Glutamatergic neuron (in vitro differentiated cells): ENCODE measurements around the gene VWA8. TPM values are rescaled to one million over a fixed set of nuclear protein-coding genes. Genes with fewer than 3 reads are reported as not detected.
"Not testable (repeated sequence)": the region's sequence is repeated elsewhere in the genome, so short reads cannot be mapped to it uniquely, and the experiment has no call there.

Experiments
- DNase-seq: peaks from one replicate; pipeline ENCODE4 v3.0.0; 2022
- H3K27ac Mint-ChIP-seq: one replicate; pipeline ENCODE4 v1.8.0; 2020; ENCODE audit warnings: mild to moderate bottlenecking, mixed read lengths, inconsistent platforms; ENCODE audit not compliant: unreplicated experiment
- H3K27me3 Mint-ChIP-seq: one replicate; pipeline ENCODE4 v1.8.0; 2020; ENCODE audit warnings: mild to moderate bottlenecking, moderate library complexity, mixed read lengths, inconsistent platforms; ENCODE audit not compliant: unreplicated experiment
- H3K36me3 Mint-ChIP-seq: one replicate; pipeline ENCODE4 v1.8.0; 2020; ENCODE audit warnings: mild to moderate bottlenecking, mixed read lengths, inconsistent platforms; ENCODE audit not compliant: unreplicated experiment
- H3K4me1 Mint-ChIP-seq: one replicate; pipeline ENCODE4 v1.8.0; 2020; ENCODE audit warnings: mild to moderate bottlenecking, low read depth, mixed read lengths, inconsistent platforms; ENCODE audit not compliant: unreplicated experiment
- H3K4me3 Mint-ChIP-seq: one replicate; pipeline ENCODE4 v1.8.0; 2020; ENCODE audit warnings: mild to moderate bottlenecking, mixed read lengths, inconsistent platforms; ENCODE audit not compliant: unreplicated experiment
- H3K9me3 Mint-ChIP-seq: one replicate; pipeline ENCODE4 v1.8.0; 2020; ENCODE audit warnings: mild to moderate bottlenecking, moderate library complexity, mixed read lengths, inconsistent platforms; ENCODE audit not compliant: unreplicated experiment
- total RNA-seq: library from RNA; stranded (reverse); fragmentation: NEBNext Ultra II Directional; extraction: Animal tissue kit (Norgen Biotek cat#: 25700); gene quantifications from one replicate; pipeline ENCODE4 v1.2.1, GENCODE V29; 2021; ENCODE audit not compliant: unreplicated experiment
- TF ChIP-seq, protein P1 (sequence below): fragments of 200-600 bp; sonication (generic); IDR thresholded peaks from one replicate; pipeline ENCODE4 v1.5.0; 2021; ENCODE audit not compliant: partially characterized antibody, unreplicated experiment

Gene VWA8
- total RNA-seq, 1 donor from 2014 or later, result 16.4 TPM

DNA sequence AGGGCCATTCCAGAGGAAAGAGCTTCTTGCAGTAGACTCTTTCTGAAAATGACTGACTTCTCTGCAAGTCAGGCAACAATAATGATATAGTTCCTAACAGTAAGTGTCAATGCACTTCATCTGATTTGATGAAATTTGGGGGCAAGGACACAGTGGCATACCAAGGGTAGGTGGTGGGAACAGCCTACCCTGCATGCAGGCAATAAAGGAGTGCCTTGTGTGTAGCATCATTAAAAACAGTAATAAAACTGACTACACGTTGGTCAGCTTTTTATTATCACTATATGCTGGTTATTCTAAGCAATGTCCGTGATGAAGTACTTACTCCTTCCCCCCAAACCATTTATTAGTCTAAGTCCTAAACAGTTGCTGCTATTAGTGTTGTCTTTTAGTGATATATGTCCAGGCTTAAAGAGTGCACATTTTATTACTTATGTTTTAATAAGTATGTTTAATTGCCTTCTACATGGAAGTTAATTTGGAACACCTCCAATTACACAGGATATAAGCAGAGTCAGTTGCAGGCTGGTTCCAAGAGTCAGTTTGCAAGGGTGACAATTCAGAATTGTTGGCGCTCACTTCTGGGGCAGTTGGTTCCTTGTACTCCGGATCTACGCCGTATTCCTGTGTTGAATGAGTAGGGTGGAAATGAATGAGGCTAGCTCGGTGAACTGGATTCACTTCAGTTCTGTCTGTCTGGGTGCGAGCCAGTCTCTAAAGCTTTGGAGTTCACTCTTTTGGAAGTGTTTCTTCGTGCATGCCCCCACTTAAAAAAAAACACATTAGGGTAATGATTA, 419.6 kb downstream of the VWA8 start:
- TF ChIP-seq, protein P1, sequence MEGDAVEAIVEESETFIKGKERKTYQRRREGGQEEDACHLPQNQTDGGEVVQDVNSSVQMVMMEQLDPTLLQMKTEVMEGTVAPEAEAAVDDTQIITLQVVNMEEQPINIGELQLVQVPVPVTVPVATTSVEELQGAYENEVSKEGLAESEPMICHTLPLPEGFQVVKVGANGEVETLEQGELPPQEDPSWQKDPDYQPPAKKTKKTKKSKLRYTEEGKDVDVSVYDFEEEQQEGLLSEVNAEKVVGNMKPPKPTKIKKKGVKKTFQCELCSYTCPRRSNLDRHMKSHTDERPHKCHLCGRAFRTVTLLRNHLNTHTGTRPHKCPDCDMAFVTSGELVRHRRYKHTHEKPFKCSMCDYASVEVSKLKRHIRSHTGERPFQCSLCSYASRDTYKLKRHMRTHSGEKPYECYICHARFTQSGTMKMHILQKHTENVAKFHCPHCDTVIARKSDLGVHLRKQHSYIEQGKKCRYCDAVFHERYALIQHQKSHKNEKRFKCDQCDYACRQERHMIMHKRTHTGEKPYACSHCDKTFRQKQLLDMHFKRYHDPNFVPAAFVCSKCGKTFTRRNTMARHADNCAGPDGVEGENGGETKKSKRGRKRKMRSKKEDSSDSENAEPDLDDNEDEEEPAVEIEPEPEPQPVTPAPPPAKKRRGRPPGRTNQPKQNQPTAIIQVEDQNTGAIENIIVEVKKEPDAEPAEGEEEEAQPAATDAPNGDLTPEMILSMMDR, result no peak
- Mint-ChIP-seq H3K27me3 (peaks cover 8% of the 10 kb centered on the region), H3K9me3 (peaks cover 8% of the 10 kb centered on the region), H3K4me3 (no peak overlapping the region), H3K4me1 (no peaks in the 10 kb centered on the region), H3K36me3 (peaks cover 16% of the 10 kb centered on the region), H3K27ac (no peak overlapping the region)
- no peak for DNase-seq

DNA sequence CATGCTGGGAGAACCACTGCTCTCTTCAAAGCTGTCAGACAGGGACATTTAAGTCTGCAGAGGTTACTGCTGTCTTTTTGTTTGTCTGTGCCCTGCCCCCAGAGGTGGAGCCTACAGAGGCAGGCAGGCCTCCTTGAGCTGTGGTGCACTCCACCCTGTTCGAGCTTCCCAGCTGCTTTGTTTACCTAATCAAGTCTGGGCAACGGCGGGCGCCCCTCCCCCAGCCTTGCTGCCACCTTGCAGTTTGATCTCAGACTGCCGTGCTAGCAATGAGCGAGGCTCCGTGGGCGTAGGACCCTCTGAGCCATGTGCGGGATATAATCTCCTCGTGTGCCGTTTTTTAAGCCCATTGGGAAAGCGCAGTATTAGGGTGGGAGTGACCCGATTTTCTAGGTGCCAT, 420.7 kb downstream of the VWA8 start:
- not testable (repeated sequence) for H3K9me3 Mint-ChIP-seq, H3K27ac Mint-ChIP-seq, H3K4me3 Mint-ChIP-seq, H3K27me3 Mint-ChIP-seq, H3K4me1 Mint-ChIP-seq
- H3K36me3 Mint-ChIP-seq, result peaks cover 16% of the 10 kb centered on the region
- DNase-seq, result peak; percentile 40

DNA sequence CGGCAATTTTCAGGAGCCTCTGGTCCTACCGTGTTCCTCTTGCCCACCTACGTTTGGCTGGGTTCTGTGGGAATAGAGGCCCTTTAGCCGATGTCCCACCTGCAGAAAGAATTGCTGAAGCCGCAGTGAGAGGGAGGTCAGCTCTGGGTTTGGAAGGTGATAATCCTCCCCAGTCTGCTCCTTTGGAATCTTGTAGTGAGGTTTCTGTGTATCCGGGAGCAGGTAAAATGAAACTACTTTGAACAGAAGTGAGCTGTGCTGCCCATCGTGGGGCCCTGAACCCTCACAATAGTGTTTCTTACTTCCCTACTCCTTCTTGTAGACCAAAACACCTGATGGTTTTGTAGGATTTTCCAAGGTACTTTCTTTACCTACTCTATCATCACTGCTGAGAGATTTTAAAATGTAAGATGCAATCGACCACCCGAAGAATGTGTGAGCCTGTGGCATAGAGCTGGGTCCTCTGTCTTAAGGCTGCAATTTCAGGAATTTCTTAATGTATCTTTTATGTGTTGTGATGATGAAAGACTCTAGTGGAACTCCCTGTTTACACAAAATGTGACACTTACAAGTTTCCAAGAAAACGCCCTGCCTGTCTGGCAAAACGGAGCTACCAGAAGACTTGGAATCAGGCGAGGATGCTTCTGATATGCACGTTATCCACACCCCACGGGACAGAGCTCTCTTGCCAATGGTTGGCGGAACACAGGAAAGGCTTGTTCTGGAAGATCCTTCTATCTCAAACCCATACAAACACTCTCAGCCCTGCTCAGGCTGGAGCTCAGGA, 427.4 kb downstream of the VWA8 start:
- Mint-ChIP-seq H3K27me3 (peaks cover 4% of the 10 kb centered on the region), H3K27ac (no peak overlapping the region), H3K9me3 (no peaks in the 10 kb centered on the region), H3K4me3 (no peak overlapping the region), H3K4me1 (no peaks in the 10 kb centered on the region), H3K36me3 (no peaks in the 10 kb centered on the region)
- TF ChIP-seq, protein P1, result no peak
- DNase-seq, result no peak

DNA sequence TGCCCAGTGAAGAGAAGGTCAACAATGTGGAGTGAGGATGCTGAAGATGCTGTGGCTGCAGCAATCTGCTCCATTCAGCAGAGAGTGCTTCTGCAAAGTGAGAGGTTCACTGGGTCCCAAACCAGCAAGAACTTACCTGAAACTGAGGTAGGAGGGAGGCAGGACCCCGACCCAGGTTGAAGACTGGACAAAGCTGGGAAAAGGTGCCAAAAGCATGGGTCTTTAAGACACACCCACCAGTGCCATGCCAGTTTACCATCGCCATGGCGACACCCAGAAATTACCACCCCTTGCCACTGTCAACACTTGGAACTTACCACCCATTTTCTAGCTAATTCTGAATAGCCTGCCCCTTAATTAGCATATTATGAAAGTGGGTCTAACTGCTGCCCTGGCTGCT, 432.9 kb downstream of the VWA8 start:
- no peaks in the 10 kb centered on the region for H3K36me3 Mint-ChIP-seq
- no peak for DNase-seq
- H3K4me3 Mint-ChIP-seq, result no peak overlapping the region
- H3K27me3 Mint-ChIP-seq, result peaks cover 3% of the 10 kb centered on the region
- no peaks in the 10 kb centered on the region for H3K4me1 Mint-ChIP-seq
- H3K27ac Mint-ChIP-seq, result no peak overlapping the region
- TF ChIP-seq, protein P1, result no peak
- H3K9me3 Mint-ChIP-seq, result no peaks in the 10 kb centered on the region

- peaks cover 5% of the 10 kb centered on the region for H3K27me3 Mint-ChIP-seq
- H3K36me3 Mint-ChIP-seq, result peaks cover 12% of the 10 kb centered on the region
- no peak overlapping the region for H3K4me3 Mint-ChIP-seq
- TF ChIP-seq, protein P1, result no peak
- H3K4me1 Mint-ChIP-seq, result no peaks in the 10 kb centered on the region
- no peak for DNase-seq
- H3K27ac Mint-ChIP-seq, result no peak overlapping the region
- H3K9me3 Mint-ChIP-seq, result peaks cover 2% of the 10 kb centered on the region
Measured at GRCh38 chr13:41520660-41521630, 440.0 kb downstream of the VWA8 start.
